ENCODE measurements around the gene SLC34A1.

The SLC34A1 gene

GRCh38 chr5:177396807-177397206 is 12.6 kb downstream of the SLC34A1 start:
- ChIA-PET CTCF (interaction anchor here (0.5 kb wide), 1 partner anchor 69 kb away, joined by 4 read pairs; no protein-coding TSS in a partner anchor), POLR2A (no interaction called here)
- no peak overlapping the region for H3K27ac ChIP-seq (ENCODE audit: extremely low read depth, low read depth, low read length)
- H3K9me3 ChIP-seq (ENCODE audit: control insufficient read depth, insufficient read depth, low read depth, low read length), result no peaks in the 10 kb centered on the region
- H3K4me1 ChIP-seq (ENCODE audit: control insufficient read depth, insufficient read depth, low read length), result no peaks in the 10 kb centered on the region
- H3K4me3 ChIP-seq (ENCODE audit: low read depth, low read length), result no peak overlapping the region
- TF ChIP-seq ZNF266 (tag by site-specific recombination; IDR thresholded peaks at IDR 0.05; ENCODE audit: low read depth) (no peak), YY2 (tag by site-specific recombination; IDR thresholded peaks at IDR 0.05) (no peak), ZNF558 (tag by site-specific recombination; IDR thresholded peaks at IDR 0.05) (no peak), ZNF513 (tag by site-specific recombination; IDR thresholded peaks at IDR 0.05) (no peak), ZNF548 (tag by site-specific recombination; IDR thresholded peaks at IDR 0.05) (no peak), IKZF3 (tag by site-specific recombination; IDR thresholded peaks at IDR 0.05) (no peak), ZNF624 (tag by site-specific recombination; IDR thresholded peaks at IDR 0.05) (no peak), KLF9 (tag by site-specific recombination; IDR thresholded peaks at IDR 0.05; ENCODE audit: low read depth) (no peak), ZNF18 (tag by site-specific recombination; IDR thresholded peaks at IDR 0.05) (no peak), ZNF560 (tag by site-specific recombination; IDR thresholded peaks at IDR 0.05; ENCODE audit: borderline replicate concordance) (no peak), ZNF23 (tag by site-specific recombination; IDR thresholded peaks at IDR 0.05; ENCODE audit: borderline replicate concordance) (no peak), ZNF785 (tag by site-specific recombination; IDR thresholded peaks at IDR 0.05) (no peak), ZBTB26 (tag by site-specific recombination; optimal IDR thresholded peaks at IDR 0.05) (no peak), ZNF76 (tag by site-specific recombination; IDR thresholded peaks at IDR 0.05; ENCODE audit: borderline replicate concordance, low read depth) (no peak), ZNF350 (tag by site-specific recombination; IDR thresholded peaks at IDR 0.05) (no peak), ZNF221 (tag by site-specific recombination; IDR thresholded peaks at IDR 0.05; ENCODE audit: borderline replicate concordance) (no peak), FEZF1 (tag by site-specific recombination; IDR thresholded peaks at IDR 0.05) (no peak)
- TF ChIP-seq, protein P1, sequence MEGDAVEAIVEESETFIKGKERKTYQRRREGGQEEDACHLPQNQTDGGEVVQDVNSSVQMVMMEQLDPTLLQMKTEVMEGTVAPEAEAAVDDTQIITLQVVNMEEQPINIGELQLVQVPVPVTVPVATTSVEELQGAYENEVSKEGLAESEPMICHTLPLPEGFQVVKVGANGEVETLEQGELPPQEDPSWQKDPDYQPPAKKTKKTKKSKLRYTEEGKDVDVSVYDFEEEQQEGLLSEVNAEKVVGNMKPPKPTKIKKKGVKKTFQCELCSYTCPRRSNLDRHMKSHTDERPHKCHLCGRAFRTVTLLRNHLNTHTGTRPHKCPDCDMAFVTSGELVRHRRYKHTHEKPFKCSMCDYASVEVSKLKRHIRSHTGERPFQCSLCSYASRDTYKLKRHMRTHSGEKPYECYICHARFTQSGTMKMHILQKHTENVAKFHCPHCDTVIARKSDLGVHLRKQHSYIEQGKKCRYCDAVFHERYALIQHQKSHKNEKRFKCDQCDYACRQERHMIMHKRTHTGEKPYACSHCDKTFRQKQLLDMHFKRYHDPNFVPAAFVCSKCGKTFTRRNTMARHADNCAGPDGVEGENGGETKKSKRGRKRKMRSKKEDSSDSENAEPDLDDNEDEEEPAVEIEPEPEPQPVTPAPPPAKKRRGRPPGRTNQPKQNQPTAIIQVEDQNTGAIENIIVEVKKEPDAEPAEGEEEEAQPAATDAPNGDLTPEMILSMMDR (tag by site-specific recombination; IDR thresholded peaks at IDR 0.05), result no peak
- TF ChIP-seq, protein P2, sequence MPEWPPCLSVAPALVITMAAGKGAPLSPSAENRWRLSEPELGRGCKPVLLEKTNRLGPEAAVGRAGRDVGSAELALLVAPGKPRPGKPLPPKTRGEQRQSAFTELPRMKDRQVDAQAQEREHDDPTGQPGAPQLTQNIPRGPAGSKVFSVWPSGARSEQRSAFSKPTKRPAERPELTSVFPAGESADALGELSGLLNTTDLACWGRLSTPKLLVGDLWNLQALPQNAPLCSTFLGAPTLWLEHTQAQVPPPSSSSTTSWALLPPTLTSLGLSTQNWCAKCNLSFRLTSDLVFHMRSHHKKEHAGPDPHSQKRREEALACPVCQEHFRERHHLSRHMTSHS (tag by site-specific recombination; IDR thresholded peaks at IDR 0.05), result no peak
- TF ChIP-seq, protein P3, sequence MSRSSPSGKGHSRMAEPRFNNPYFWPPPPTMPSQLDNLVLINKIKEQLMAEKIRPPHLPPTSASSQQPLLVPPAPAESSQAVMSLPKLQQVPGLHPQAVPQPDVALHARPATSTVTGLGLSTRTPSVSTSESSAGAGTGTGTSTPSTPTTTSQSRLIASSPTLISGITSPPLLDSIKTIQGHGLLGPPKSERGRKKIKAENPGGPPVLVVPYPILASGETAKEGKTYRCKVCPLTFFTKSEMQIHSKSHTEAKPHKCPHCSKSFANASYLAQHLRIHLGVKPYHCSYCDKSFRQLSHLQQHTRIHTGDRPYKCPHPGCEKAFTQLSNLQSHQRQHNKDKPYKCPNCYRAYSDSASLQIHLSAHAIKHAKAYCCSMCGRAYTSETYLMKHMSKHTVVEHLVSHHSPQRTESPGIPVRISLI (tag by site-specific recombination; IDR thresholded peaks at IDR 0.05), result no peak
- H3K36me3 ChIP-seq (ENCODE audit: control insufficient read depth in 2 of 2, insufficient read depth in 1 of 2, low read length in 2 of 2), result no peaks in the 10 kb centered on the region

All from HEK293 (cell line).